SK-N-SH treated with all-trans-retinoic acid at 6 μM for 48 hours (cell line): ENCODE measurements around the gene AP2B1.

ENCODE experiments used
- ARNTL ChIP-seq: fragments of 450-650 bp; formaldehyde crosslinking; IDR thresholded peaks from 2 replicates; pipeline ENCODE4 v1.5.0; 2020; ENCODE audit warnings: low read depth, mild to moderate bottlenecking, moderate library complexity, borderline replicate concordance
- ESRRG ChIP-seq: fragments of 250-450 bp; sonication (Bioruptor Pico); IDR thresholded peaks from 2 replicates; pipeline ENCODE4 v1.6.1; 2021; ENCODE audit warnings: mild to moderate bottlenecking
- PPARA ChIP-seq: fragments of 250-450 bp; sonication (Bioruptor Pico); IDR thresholded peaks from 2 replicates; pipeline ENCODE4 v1.5.0; 2020; ENCODE audit warnings: mild to moderate bottlenecking, borderline replicate concordance
- ZC3H10 ChIP-seq: fragments of 250-450 bp; sonication (Bioruptor Pico); IDR thresholded peaks from 2 replicates; pipeline ENCODE4 v1.5.1; 2021; ENCODE audit warnings: mild to moderate bottlenecking, moderate library complexity
- ZNF8 ChIP-seq: fragments of 450-650 bp; formaldehyde crosslinking; IDR thresholded peaks from 2 replicates; pipeline ENCODE4 v1.5.0; 2020; ENCODE audit warnings: mild to moderate bottlenecking, moderate library complexity
- TF ChIP-seq, protein P1 (sequence below): fragments of 250-450 bp; sonication (Bioruptor Pico); IDR thresholded peaks from 2 replicates; pipeline ENCODE4 v1.5.1; 2020; ENCODE audit warnings: low read depth, mild to moderate bottlenecking, moderate library complexity
- TF ChIP-seq, protein P2 (sequence below): fragments of 250-450 bp; sonication (Bioruptor Pico); IDR thresholded peaks from 2 replicates; pipeline ENCODE4 v1.8.0; 2020; ENCODE audit warnings: mild to moderate bottlenecking, moderate library complexity, borderline replicate concordance

DNA sequence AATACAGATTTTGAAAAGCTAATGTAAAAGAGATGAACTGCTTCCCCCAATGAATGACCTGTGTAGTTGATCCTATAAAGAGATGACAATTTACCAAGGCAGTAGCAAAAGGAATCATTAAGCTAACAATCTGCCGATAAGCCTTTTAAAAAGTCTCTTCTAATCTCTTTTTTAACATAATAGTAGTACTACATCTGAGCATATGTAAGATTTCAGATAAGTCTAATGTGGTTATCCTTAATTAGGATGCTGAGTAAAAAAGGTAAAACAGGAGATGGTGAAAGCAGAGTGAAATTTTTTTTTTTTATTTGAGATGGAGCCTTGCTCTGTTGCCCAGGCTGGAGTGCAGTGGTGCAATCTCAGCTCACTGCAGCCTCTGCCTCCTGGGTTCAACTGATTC, 118.1 kb downstream of the AP2B1 start:
- TF ChIP-seq, protein P1, sequence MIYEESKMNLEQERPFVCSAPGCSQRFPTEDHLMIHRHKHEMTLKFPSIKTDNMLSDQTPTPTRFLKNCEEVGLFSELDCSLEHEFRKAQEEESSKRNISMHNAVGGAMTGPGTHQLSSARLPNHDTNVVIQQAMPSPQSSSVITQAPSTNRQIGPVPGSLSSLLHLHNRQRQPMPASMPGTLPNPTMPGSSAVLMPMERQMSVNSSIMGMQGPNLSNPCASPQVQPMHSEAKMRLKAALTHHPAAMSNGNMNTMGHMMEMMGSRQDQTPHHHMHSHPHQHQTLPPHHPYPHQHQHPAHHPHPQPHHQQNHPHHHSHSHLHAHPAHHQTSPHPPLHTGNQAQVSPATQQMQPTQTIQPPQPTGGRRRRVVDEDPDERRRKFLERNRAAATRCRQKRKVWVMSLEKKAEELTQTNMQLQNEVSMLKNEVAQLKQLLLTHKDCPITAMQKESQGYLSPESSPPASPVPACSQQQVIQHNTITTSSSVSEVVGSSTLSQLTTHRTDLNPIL = no peak
- TF ChIP-seq ESRRG (CRISPR knock-in tag) = no peak
- no peak for TF ChIP-seq ZNF8 (CRISPR knock-in tag)
- TF ChIP-seq PPARA = no peak
- TF ChIP-seq, protein P2, sequence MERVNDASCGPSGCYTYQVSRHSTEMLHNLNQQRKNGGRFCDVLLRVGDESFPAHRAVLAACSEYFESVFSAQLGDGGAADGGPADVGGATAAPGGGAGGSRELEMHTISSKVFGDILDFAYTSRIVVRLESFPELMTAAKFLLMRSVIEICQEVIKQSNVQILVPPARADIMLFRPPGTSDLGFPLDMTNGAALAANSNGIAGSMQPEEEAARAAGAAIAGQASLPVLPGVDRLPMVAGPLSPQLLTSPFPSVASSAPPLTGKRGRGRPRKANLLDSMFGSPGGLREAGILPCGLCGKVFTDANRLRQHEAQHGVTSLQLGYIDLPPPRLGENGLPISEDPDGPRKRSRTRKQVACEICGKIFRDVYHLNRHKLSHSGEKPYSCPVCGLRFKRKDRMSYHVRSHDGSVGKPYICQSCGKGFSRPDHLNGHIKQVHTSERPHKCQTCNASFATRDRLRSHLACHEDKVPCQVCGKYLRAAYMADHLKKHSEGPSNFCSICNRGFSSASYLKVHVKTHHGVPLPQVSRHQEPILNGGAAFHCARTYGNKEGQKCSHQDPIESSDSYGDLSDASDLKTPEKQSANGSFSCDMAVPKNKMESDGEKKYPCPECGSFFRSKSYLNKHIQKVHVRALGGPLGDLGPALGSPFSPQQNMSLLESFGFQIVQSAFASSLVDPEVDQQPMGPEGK = no peak
- no peak for TF ChIP-seq ZC3H10 (CRISPR knock-in tag)
- no peak for TF ChIP-seq ARNTL (CRISPR knock-in tag)
